HUDEP-2 (cell line): Measurements from ENCODE around the gene RPS2.
"Not testable (repeated sequence)": the region's sequence is repeated elsewhere in the genome, so short reads cannot be mapped to it uniquely, and the experiment has no call there.

Experiments used
- DNase-seq, 76 experiments: peaks; one replicate each; lab custom pipeline; 2025; ENCODE audit not compliant: unreplicated experiment in 76 of 76; lab: John Stamatoyannopoulos, UW

The RPS2 gene

DNA sequence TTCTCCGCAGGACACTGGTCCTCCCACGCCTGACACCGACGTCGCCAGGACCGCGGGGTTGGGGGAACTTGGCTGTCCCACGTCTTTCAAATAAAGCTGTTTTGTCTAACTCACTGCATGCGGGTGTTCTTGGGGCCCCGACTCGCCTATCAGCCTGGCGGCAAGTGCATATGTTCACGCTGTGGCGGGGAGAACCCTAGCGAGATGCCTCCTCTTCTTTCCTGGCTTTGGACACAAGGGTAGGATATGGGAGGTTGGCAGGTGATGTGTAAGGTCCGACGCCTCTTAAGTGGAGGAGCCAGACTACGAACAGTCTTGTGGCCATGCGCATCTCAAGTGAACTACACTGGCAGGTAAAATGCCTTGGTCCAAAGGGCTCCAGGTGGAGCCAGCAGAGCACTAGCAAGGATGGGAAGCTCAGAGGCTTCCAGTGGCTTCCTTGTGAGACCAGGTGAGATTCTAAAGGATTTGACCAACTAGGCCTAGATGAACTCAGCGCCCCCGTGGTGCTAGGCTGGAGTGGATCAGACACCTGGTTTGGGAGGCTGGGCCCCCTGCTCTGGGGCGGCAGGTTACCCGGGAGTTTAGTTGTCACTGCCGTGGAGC is 873 bp upstream of the RPS2 start:
- no peak for DNase-seq

- peak in 24 of 76 experiments; percentile 22 to 84 (median 48) for DNase-seq
Observed at GRCh38 chr16:1963806-1964505, 670 bp downstream of the RPS2 start.

DNA sequence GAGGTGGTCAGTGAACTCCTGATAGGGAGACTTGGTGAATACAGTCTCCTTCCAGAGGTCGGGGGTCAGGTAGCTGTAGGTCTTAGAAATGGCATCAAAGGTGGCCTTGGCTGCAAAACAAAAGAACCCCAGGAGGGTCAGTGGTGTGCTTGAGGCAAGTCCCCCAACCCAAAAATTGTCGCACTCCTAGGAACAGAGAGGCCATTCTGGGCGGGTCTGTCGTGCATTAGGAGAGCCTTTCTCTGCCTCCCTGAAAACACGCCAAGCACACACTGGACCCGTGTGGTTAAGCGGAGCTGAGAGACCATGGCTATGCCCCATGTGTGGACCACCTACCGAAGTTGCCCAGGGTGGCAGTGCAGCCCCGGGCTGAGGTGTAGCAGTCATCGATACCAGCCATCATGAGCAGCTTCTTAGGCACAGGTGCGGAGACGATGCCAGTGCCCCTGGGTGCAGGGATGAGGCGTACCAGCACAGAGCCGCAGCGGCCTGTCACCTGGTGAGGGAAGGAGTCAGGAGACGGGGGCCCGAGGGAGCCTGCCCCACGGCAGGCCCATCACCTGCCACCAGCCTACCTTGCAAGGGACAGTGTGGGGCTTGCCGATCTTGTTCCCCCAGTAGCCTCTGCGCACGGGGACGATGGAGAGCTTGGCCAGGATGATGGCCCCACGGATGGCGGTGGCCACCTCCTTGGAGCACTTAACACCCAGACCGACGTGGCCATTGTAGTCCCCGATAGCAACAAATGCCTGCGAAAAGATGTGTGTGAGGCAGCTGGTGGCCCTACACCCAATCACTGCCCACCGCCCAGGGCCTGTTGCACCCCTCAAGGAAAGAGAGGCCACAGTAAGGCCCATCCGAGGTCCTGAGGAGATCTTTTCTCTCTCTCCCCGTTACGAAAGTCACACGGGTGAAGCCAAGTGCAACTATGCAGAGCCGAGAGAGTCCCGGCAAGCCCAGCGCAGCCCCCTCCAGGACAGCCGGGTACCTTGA is 2.2 kb downstream of the RPS2 start:
- not testable (repeated sequence) for DNase-seq

DNA sequence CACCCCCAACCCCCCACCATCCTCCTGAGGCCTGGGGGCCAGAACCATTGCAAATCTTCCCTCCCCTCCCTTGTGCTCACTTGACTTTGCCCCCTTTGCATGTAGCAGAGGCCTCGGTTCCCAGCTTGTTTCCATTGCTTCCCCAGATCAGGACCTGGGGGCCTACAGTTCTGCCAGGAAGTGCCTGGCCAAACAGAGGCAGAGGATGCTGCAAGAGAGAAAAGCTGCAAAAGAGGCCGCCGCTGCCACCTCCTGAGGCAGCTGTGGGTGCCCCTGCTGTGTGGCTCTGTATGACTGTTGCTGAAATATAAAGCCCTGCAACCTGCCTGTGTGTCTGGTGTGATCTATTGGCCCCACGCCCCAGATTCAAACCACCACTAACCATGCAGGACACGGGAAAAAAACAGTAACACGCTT is 3.0 kb downstream of the RPS2 start:
- peak in 9 of 76 experiments; percentile 22 to 54 (median 51) for DNase-seq

DNA sequence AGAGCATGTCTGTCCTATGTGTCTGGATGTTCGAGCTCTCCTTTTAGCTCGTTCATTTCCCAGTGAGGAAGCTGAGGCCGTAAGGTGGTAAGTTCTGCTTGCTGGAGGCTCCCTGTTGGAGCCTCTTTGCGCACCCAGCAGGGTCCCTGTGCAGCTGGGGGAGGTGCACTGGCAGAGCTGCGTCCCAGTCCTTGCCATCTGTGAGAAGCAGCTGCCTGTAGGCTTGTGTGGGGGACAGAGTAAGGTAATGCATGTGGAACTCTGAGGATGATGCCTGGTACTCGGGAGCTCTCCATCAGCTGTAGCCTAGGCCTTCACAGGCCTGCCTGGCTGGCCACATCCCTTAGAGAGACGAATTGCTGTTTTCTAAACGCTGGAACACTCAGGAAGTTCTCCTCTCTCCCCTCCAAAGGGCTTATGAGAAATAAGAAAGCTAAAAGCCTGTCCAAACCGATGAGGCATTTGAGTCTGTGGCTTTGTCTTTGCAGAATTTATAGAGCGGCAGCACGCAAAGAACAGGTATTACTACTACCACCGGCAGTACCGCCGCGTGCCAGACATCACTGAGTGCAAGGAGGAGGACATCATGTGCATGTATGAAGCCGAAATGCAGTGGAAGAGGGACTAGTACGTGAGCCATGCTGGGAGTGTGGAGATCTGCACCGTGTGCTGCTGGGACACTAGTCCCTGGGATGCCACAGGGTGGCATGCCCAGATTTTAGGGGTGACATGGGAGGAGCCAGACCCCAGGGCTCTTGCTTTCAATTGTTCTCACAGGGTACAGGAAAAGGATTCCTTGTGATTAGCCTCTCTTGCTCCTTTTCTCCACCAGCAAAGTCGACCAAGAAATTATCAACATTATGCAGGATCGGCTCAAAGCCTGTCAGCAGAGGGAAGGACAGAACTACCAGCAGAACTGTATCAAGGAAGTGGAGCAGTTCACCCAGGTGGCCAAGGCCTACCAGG is 3.7 kb downstream of the RPS2 start:
- DNase-seq, result peak in 61 of 76 experiments; percentile 20 to 79 (median 51)

DNA sequence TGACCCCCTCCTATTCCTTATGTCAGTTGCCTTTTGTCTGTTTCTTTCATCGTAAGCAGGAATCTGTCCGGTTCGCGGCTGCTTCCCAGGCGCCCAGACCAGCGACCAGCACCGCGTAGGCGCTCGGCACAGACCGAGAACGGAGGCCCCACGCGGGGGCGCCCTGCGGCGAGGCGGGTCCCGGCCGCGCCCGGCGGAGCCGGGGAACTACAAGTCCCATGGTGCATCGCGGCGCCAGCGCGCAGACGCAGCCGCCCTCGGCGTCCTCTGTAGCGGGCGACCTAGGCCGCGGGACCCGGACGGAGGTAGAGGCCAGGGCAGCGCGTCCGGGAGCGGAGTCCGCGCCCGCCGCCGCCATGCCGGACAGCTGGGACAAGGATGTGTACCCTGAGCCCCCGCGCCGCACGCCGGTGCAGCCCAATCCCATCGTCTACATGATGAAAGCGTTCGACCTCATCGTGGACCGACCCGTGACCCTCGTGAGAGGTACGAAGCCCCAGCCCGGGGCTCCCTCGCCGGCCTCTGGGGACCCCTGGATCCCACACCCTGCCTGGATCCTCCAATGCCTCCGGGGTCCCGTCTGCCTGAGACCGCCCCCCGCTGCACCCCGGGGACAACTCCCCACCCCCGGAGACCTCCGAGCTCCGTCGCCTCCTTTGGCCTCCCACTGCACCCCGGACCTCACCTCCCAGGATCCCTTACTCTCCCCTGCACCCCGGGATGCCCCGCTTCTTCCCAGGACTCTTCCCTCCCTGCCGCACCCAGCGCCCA is 5.2 kb downstream of the RPS2 start, which contains the start of gene NDUFB10:
TSS of gene NDUFB10 (plus strand) at position 270 of the 771 bp plus-strand sequence. CDS start at position 357, 87 bp downstream.
- DNase-seq, result peak in 72 of 76 experiments; percentile 50 to 93 (median 80)

GRCh38 chr16:1958715-1959268 is 5.8 kb downstream of the RPS2 start:
- DNase-seq, result no peak

DNA sequence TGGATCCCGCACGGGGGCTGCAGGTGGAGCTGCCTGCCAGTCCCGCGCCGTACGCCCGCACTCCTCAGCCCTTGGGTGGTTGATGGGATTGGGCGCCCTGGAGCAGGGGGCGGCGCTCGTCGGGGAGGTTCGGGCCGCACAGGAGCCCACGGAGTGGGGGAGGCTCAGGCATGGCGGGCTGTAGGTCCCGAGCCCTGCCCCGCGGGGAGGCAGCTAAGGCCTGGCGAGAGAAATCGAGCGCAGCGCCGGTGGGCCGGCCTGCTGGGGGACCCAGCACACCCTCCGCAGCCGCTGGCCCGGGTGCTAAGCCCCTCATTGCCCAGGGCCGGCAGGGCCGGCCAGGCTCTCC is 6.5 kb downstream of the RPS2 start:
- DNase-seq, result not testable (repeated sequence)

GRCh38 chr16:1957434-1958142 is 7.0 kb downstream of the RPS2 start:
- not testable (repeated sequence) for DNase-seq

DNA sequence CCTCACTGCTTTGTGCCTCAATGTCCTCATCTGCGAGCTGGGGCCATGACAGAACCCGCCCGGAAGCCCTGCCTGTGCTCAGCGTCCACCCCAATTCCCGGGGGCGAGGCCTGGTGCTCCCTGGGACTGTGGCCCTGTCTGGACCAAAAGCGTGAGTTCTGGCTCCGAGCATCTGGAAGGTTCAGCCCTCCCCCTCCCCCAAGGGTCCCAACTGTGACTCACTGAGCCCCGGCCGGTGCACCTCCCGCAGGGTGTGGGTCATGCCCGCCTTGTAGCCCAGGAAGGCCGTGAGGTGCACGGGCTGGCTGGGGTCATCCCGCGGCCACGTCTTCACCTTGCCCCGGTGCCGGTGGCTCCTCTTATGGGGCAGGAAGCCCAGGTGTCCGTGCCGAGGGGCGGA is 10.9 kb downstream of the RPS2 start:
- no peak for DNase-seq

- DNase-seq, result no peak
Observed at GRCh38 chr16:1950559-1950958, 14.1 kb downstream of the RPS2 start.

- peak in 8 of 76 experiments; percentile 2 to 38 (median 16) for DNase-seq
Observed at GRCh38 chr16:1950047-1950446, 14.6 kb downstream of the RPS2 start.

DNA sequence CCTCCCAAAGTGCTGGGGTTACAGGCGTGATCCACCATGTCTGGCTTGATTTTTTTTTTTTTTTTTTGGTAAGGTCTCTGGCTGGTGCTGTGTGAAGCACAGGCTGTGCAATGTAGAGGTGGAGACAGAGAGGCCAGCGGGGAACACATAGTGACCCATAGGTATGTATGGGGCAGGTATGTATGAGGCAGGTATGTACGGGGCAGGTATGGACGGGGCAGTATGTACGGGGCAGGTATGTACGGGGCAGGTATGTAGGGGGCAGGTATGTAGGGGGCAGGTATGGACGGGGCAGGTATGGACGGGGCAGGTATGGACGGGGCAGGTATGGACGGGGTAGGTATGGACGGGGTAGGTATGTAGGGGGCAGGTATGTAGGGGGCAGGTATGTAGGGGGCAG is 15.1 kb downstream of the RPS2 start:
- DNase-seq, result no peak

DNA sequence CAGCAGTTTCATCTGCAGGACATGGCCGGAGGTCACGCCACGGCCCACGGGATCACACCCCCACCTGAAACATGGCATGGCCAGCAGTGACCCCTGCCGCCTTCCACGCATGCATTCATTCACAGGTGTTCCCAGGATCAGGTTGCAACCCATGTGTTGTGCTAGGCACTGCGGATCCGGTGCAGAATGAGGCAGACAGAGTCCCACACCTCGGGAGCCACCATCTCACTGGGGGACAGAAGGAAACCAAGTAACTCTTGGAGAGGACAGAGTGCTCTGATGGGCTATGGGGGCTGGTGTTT is 17.3 kb downstream of the RPS2 start:
- no peak for DNase-seq

DNA sequence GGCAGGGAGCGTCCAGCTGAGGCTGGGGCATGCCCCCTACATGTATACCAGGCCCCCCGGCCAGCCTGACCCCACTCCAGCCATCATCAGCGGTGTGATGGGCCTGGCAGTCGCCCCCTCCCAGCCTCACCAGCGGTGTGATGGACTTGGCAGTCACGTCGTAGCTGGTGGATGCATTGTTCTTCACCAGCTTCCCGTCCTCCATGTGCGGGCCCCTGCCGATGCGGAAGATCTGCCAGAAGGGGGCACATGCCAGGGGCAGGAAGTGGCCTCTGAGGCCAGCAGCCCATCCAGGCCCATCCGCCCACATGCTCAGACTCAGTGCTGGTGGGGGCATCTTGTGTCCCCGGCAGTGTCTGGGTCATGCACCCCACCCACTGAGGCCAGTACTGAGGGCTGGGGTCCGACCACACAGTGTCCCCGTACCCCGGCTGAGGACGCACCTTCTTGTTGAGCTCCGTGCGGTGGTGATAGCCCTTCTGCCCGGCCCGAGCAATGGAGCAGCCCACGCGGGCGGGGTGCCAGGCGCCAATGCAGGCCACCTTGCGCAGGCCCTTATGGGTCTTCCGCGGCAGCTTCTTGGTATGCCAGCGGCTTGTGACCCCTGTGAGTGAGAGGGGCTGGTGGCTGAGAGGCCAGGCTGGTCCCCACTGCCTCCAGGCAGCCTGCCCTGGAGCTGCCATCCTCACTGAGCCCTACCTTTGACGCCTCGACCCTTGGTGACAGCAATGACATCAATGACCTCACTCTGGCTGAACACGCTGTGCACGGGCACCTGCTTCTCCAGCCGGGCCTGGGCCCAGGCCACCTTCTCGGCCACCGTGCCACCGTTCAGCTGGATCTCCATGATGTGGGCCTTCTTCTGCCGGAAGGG is 17.9 kb downstream of the RPS2 start:
- no peak for DNase-seq

- DNase-seq, result peak in 1 of 76 experiments; percentile 15
Observed at GRCh38 chr16:1945559-1946391, 18.9 kb downstream of the RPS2 start.
